GM18526 (cell line): ENCODE measurements around the gene SLF2.

Experiments
- POLR2A ChIP-seq: IDR thresholded peaks from 3 replicates; pipeline ENCODE4 v1.6.1; 2011; ENCODE audit not compliant: insufficient read length; ENCODE audit errors: extremely low read depth

SLF2 gene

GRCh38 chr10:100948916-100949315 is 36.2 kb downstream of the SLF2 start:
- TF ChIP-seq POLR2A: no peak

GRCh38 chr10:100960251-100960650 is 47.5 kb downstream of the SLF2 start:
- TF ChIP-seq POLR2A: no peak

- TF ChIP-seq POLR2A: no peak
Measured at GRCh38 chr10:100962351-100963080, 49.8 kb downstream of the SLF2 start.

GRCh38 chr10:100963826-100964225 is 51.1 kb downstream of the SLF2 start:
- TF ChIP-seq POLR2A: no peak

GRCh38 chr10:100965820-100966219 is 53.1 kb downstream of the SLF2 start:
- no peak for TF ChIP-seq POLR2A

GRCh38 chr10:100966887-100967286 is 54.1 kb downstream of the SLF2 start:
- no peak for TF ChIP-seq POLR2A

GRCh38 chr10:100967332-100967731 is 54.6 kb downstream of the SLF2 start:
- no peak for TF ChIP-seq POLR2A

- TF ChIP-seq POLR2A: no peak
Measured at GRCh38 chr10:100968062-100968736, 55.4 kb downstream of the SLF2 start.

- no peak for TF ChIP-seq POLR2A
Measured at GRCh38 chr10:100968863-100969186, 56.1 kb downstream of the SLF2 start.

- TF ChIP-seq POLR2A: no peak
Measured at GRCh38 chr10:100969187-100970075, 56.7 kb downstream of the SLF2 start, which contains the start of gene SEMA4G. TSS of gene SEMA4G (plus strand) at chr10:100969504. CDS start at chr10:100972913, 3,409 bp downstream.

- TF ChIP-seq POLR2A: no peak
Measured at GRCh38 chr10:100970076-100970913, 57.5 kb downstream of the SLF2 start.

GRCh38 chr10:100970914-100971811 is 58.4 kb downstream of the SLF2 start:
- TF ChIP-seq POLR2A: no peak

GRCh38 chr10:100972115-100972903 is 59.5 kb downstream of the SLF2 start:
- TF ChIP-seq POLR2A: no peak
